PC-3 (cell line): ENCODE measurements around the gene RGS17.

Source experiments
- CTCF ChIP-seq: fragments of 300-600 bp; sonication (generic); conservative IDR thresholded peaks from 2 replicates; pipeline ENCODE4 v1.5.1; 2017; ENCODE audit warnings: antibody characterized with exemption, low read depth, mild to moderate bottlenecking, low read length
- EZH2 ChIP-seq: fragments of 300-600 bp; sonication (generic); IDR thresholded peaks from one replicate; pipeline ENCODE4 v1.6.1; 2017; ENCODE audit warnings: antibody characterized with exemption, mild to moderate bottlenecking, low read length; ENCODE audit not compliant: unreplicated experiment
- EZH2phosphoT487 ChIP-seq: fragments of 300-600 bp; sonication (generic); IDR thresholded peaks from 2 replicates; pipeline ENCODE4 v1.6.1; 2018; ENCODE audit warnings: mild to moderate bottlenecking, antibody characterized with exemption, low read length, borderline replicate concordance

DNA sequence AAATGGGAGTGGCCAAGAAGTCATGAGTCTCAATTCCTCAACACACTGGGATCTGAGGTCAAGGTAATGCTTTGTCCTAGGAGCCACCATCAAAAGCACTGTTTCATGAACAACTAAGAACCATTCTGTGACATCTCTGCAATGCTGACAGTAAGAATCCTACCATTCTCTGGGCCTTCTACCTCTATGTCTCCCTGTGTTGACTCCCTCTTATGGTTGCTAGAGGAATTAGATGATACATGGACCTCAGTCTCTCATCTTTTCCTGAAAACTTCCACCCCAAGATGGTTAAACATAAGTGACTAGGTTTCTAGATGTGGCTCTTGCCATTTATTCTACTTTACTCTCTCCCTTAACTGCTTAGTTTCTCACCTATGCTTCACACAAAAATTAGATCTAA is 137.7 kb downstream of the RGS17 start:
- TF ChIP-seq EZH2 = no peak
- TF ChIP-seq EZH2phosphoT487 = no peak
- TF ChIP-seq CTCF = peak; percentile 36; the same call in 1 of the 2 replicates
